B cell (primary cell): ENCODE measurements around the gene SLC39A2. TPM values are rescaled to one million over a fixed set of nuclear protein-coding genes. Genes with fewer than 3 reads are reported as not detected.

Source experiments
- ATAC-seq: fragments of 200-7000 bp; cut with Tn5 transposase; one replicate; pipeline ENCODE4 v1.10.0; 2021; ENCODE audit warnings: low read depth, mild to moderate bottlenecking, moderate number of reproducible peaks, moderate library complexity
- CTCF ChIA-PET: fragments of 350-600 bp; sonication (Branson Sonifier 250); formaldehyde crosslinking; loops from one replicate; lab custom pipeline; 2021; ENCODE audit warnings: antibody characterized with exemption, inconsistent platforms; lab: Charles Lee
- POLR2A ChIA-PET: fragments of 350-600 bp; sonication (Branson Sonifier 250); formaldehyde crosslinking; loops from one replicate; lab custom pipeline; 2021; ENCODE audit warnings: antibody characterized with exemption; lab: Charles Lee
- DNase-seq: peaks from one replicate; pipeline ENCODE4 v3.0.0; 2013
- H2AFZ ChIP-seq: 2 replicates; pipeline ENCODE4 v1.6.1; 2012; ENCODE audit warnings: mild to moderate bottlenecking, low read depth, low read length; ENCODE audit not compliant: insufficient read depth, poor library complexity, severe bottlenecking
- H3K27ac ChIP-seq, 2 donors: 1 replicate in 1 of 2; 2 replicates in 1 of 2; pipeline ENCODE4 v1.5.1; 2012 to 2013; ENCODE audit warnings: low read length in 2 of 2, mild to moderate bottlenecking in 2 of 2, moderate library complexity in 1 of 2
- H3K27me3 ChIP-seq, 4 experiments: fragments of 200-600 bp in 1 of 4; sonication (generic) in 1 of 4; replicated peaks in 1 of 4; 1 replicate in 2 of 4; 2 replicates in 2 of 4; pipeline versions ENCODE4 v1.6.1 to v1.7.0; 2013 to 2016; ENCODE audit warnings: low read length in 3 of 4, mild to moderate bottlenecking in 2 of 4, mixed read lengths in 1 of 4, moderate library complexity in 1 of 4; ENCODE audit not compliant: insufficient read depth in 4 of 4, control insufficient read depth in 3 of 4; ENCODE audit errors: control extremely low read depth in 1 of 4
- H3K36me3 ChIP-seq, 2 experiments: replicated peaks in 1 of 2; 1 replicate in 1 of 2; 2 replicates in 1 of 2; pipeline versions ENCODE4 v1.6.1 to v1.7.1; 2013; ENCODE audit warnings: low read length in 1 of 2; ENCODE audit not compliant: insufficient read depth in 2 of 2, control insufficient read depth in 1 of 2; ENCODE audit errors: control extremely low read depth in 1 of 2, extremely low read depth in 1 of 2
- H3K4me1 ChIP-seq, 2 donors: fragments of 200-600 bp in 1 of 2; sonication (generic) in 1 of 2; 1 replicate in 1 of 2; 2 replicates in 1 of 2; pipeline versions ENCODE4 v1.5.1 to v1.6.1; 2013 to 2017; ENCODE audit warnings: low read length in 2 of 2; ENCODE audit not compliant: control insufficient read depth in 2 of 2, insufficient read depth in 2 of 2
- H3K4me2 ChIP-seq: replicated peaks from 2 replicates; pipeline ENCODE3; 2012; ENCODE audit warnings: mild to moderate bottlenecking, low read depth, low read length; ENCODE audit not compliant: poor library complexity, severe bottlenecking
- H3K4me3 ChIP-seq, 5 experiments: fragments of 200-600 bp in 1 of 5; sonication (generic) in 1 of 5; 1 replicate in 3 of 5; 2 replicates in 2 of 5; pipeline versions ENCODE4 v1.5.1 to v1.7.0; 2011 to 2016; ENCODE audit warnings: low read length in 4 of 5, mild to moderate bottlenecking in 4 of 5, low read depth in 2 of 5, control low read depth in 1 of 5, moderate library complexity in 1 of 5; ENCODE audit not compliant: insufficient read depth in 1 of 5; ENCODE audit errors: control extremely low read depth in 1 of 5, extremely low read depth in 1 of 5
- H3K79me2 ChIP-seq: fragments of 200-600 bp; sonication (generic); one replicate; pipeline ENCODE4 v1.6.0; 2016; ENCODE audit warnings: low read length; ENCODE audit not compliant: control insufficient read depth, insufficient read depth
- H3K9ac ChIP-seq: fragments of 200-600 bp; sonication (generic); 2 replicates; pipeline ENCODE4 v1.6.1; 2017; ENCODE audit warnings: mild to moderate bottlenecking, low read length, moderate library complexity
- H3K9me3 ChIP-seq, 3 donors: one replicate each; pipeline versions ENCODE4 v1.6.1 to v1.7.1; 2013; ENCODE audit warnings: low read length in 2 of 3; ENCODE audit not compliant: control insufficient read depth in 2 of 3, insufficient read depth in 1 of 3; ENCODE audit errors: control extremely low read depth in 1 of 3
- H4K20me1 ChIP-seq: 2 replicates; pipeline ENCODE4 v1.6.0; 2012; ENCODE audit warnings: mild to moderate bottlenecking, low read length; ENCODE audit not compliant: insufficient read depth, control insufficient read depth, poor library complexity, severe bottlenecking
- H3K27ac Mint-ChIP-seq: one replicate; pipeline ENCODE4 v1.8.0; 2021; ENCODE audit warnings: mixed read lengths
- H3K27me3 Mint-ChIP-seq: one replicate; pipeline ENCODE4 v1.8.0; 2021; ENCODE audit warnings: mixed read lengths
- H3K4me1 Mint-ChIP-seq: one replicate; pipeline ENCODE4 v1.8.0; 2021; ENCODE audit warnings: mixed read lengths
- H3K4me3 Mint-ChIP-seq: one replicate; pipeline ENCODE4 v1.8.0; 2021; ENCODE audit warnings: mixed read lengths
- H3K9me3 Mint-ChIP-seq: one replicate; pipeline ENCODE4 v1.8.0; 2022; ENCODE audit warnings: mixed read lengths; ENCODE audit not compliant: insufficient read depth
- CTCF ChIP-seq: fragments of 200-600 bp; IDR thresholded peaks from one replicate; pipeline ENCODE4 v1.8.0; 2022; ENCODE audit warnings: antibody characterized with exemption, mild to moderate bottlenecking
- EZH2 ChIP-seq: IDR thresholded peaks from 2 replicates; pipeline ENCODE4 v1.6.1; 2012; ENCODE audit warnings: borderline replicate concordance, low read depth, mild to moderate bottlenecking, moderate library complexity, low read length; ENCODE audit not compliant: insufficient read depth, poor library complexity, severe bottlenecking
- WGBS: methylation state at CpG from one replicate; pipeline ENCODE4 v1.1.5; 2013; ENCODE audit warnings: missing lambda C conversion rate; ENCODE audit not compliant: insufficient coverage; 5-methylcytosine and 5-hydroxymethylcytosine counted together
- intact Hi-C: fragments of 100-400 bp; cut with micrococcal nuclease; formaldehyde crosslinking; loops from one replicate; pipeline ENCODE4 v1.10.0; 2022
- polyA plus RNA-seq: library from polyadenylated mRNA; depleted of rRNA; stranded (reverse); fragments of >200 nt; gene quantifications from 2 replicates; pipeline ENCODE4 v1.2.3, GENCODE V29; 2012
- total RNA-seq, 2 donors: library from RNA; stranded (reverse); fragments of 120-200 nt in 1 of 2; gene quantifications; 1 replicate in 1 of 2; 2 replicates in 1 of 2; pipeline versions ENCODE4 v1.2.3 to v1.2.4, GENCODE V29; 2013 to 2022

SLC39A2 gene
- total and polyA plus RNA-seq, 2 donors (not counting 1 experiment from before 2014, with no cell fraction given): 0.07 to 0.25 TPM

- Mint-ChIP-seq H3K27ac (no peak overlapping the region), H3K4me1 (no peaks in the 10 kb centered on the region), H3K4me3 (no peak overlapping the region), H3K27me3 (peaks cover 37% of the 10 kb centered on the region), H3K9me3 (no peaks in the 10 kb centered on the region)
- H3K27ac ChIP-seq: no peak overlapping the region
- ChIA-PET POLR2A (no interaction called here), CTCF (interaction anchor here (0.9 to 6.9 kb wide), 3 partner anchors 18 to 55 kb away, joined by 3 to 87 read pairs (median 3); no protein-coding TSS in a partner anchor)
- H3K9ac ChIP-seq: no peak overlapping the region
- DNase-seq: no peak
- ATAC-seq: no peak
- H4K20me1 ChIP-seq: no peaks in the 10 kb centered on the region
- TF ChIP-seq CTCF (no peak), EZH2 (no peak)
- H3K4me3 ChIP-seq: no peak overlapping the region
- H3K4me1 ChIP-seq: no peaks in the 10 kb centered on the region
- H3K36me3 ChIP-seq: no peaks in the 10 kb centered on the region
- no peaks in the 10 kb centered on the region for H3K9me3 ChIP-seq
- peaks cover 0 to 11% (median 0%) of the 10 kb centered on the region in 4 experiments for H3K27me3 ChIP-seq
- no peak overlapping the region for H2AFZ ChIP-seq
- H3K4me2 ChIP-seq: no peak overlapping the region
- intact Hi-C loops: no loop called here
- no peaks in the 10 kb centered on the region for H3K79me2 ChIP-seq
- 93% methylated on average over 2 of the region's 3 CpGs for WGBS
Observed at GRCh38 chr14:21037156-21037555, 38.1 kb downstream of the SLC39A2 start.

DNA sequence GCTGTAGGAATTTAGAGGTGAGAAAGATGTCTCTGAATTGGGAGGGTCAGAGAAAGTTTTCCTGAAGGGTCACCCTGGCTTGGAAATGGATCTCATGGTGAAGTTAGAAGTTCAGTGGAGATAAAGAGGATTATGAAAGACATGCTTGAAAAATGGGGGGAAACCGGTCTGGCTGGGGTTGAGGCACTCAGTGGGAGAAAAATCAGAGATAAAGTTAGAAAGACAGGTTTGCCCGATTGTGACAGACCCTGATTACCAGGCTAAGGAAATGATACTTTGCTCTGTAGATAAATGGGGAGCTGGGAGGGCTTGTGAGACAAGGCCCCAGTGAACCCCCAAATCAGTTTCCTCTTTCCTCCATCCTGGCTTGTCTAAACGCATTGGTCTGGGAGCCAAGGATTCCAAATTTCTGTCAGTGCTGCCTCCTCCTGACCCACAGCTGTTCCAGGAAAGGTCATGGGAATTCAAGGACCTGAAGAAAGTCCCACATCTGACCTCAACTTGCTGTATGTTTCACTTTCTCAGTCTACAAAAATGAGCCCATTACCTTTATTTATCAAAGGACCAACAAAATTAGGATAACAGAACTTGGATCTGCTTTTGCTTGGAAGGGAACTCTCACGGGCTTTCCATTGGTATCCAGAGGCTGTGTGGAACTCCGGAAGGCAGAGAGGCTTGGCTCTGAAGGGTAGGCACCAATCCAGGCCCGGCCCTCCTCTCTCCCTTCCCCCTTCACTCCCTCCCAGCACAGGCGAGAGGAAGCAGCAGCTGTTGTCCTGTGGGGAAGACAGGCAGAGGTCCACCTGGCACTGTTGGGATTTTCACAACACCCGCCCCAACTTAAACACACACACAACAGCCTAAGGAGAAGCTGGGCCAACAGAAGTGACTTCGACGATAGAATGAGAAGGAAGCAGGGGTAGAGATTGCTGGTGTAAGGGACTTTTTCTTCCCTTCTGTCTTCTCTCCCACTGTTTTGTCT, 39.6 kb downstream of the SLC39A2 start:
- TF ChIP-seq CTCF: no peak
- no peak for TF ChIP-seq EZH2
- Mint-ChIP-seq H3K9me3 (no peaks in the 10 kb centered on the region), H3K27me3 (peaks cover 40% of the 10 kb centered on the region), H3K4me1 (no peaks in the 10 kb centered on the region), H3K27ac (no peak overlapping the region), H3K4me3 (no peak overlapping the region)
- no peak overlapping the region for H3K27ac ChIP-seq
- CTCF ChIA-PET: interaction anchor here (1.1 to 7.2 kb wide), 10 partner anchors 9 to 71 kb away, joined by 3 to 305 read pairs (median 6); partner anchors contain the start of gene TPPP2
- no peaks in the 10 kb centered on the region for H3K4me1 ChIP-seq
- H3K36me3 ChIP-seq: no peaks in the 10 kb centered on the region
- H3K9me3 ChIP-seq: no peaks in the 10 kb centered on the region
- intact Hi-C loops: no loop called here
- ATAC-seq (no peak), DNase-seq (no peak)
- no peak overlapping the region for H3K4me2 ChIP-seq
- no peak overlapping the region for H2AFZ ChIP-seq
- no peaks in the 10 kb centered on the region for H4K20me1 ChIP-seq
- no peaks in the 10 kb centered on the region for H3K79me2 ChIP-seq
- POLR2A ChIA-PET: no interaction called here
- 91% methylated on average over 7 of the region's 10 CpGs for WGBS
- H3K4me3 ChIP-seq: no peak overlapping the region
- no peak overlapping the region for H3K9ac ChIP-seq
- H3K27me3 ChIP-seq: no peaks in the 10 kb centered on the region
